GM18867 (cell line): Measurements from ENCODE around the gene COX4I2.
"Not testable (repeated sequence)": the region's sequence is repeated elsewhere in the genome, so short reads cannot be mapped to it uniquely, and the experiment has no call there.

ENCODE experiments used
- ATAC-seq: cut with Tn5 transposase; IDR thresholded peaks from one replicate; pipeline ENCODE4 v1.9.1; 2021; ENCODE audit warnings: mild to moderate bottlenecking, moderate library complexity; ENCODE audit not compliant: unreplicated experiment

The COX4I2 gene

DNA sequence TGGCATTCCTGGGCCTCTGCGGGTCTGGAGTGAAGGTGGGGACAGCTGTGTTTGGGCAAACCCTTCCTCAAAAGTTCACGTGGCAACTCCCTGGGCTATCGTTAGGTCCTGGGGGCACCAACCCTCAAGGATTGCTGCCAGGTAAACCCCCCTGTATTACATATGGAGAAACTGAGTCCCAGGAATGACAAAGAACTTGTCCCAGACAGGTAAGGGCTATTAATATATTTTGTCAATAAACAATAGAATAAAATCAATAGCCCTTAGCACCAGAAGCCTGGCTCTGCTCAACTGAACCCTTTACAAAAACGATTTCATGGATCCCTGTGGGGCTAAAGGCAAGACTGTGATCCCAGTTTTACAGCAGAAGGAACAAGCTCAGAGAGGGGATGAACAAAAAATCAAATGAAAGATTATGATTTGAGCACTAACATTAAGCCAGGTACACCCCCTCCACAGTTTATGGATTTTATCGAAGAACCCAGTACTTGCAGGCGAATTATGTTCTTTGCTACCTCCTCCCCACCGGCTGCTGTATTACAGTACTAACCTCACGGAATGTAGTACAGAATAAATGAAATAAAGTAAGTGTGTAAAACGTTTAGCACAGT, 30.0 kb upstream of the COX4I2 start:
- no peak for ATAC-seq

DNA sequence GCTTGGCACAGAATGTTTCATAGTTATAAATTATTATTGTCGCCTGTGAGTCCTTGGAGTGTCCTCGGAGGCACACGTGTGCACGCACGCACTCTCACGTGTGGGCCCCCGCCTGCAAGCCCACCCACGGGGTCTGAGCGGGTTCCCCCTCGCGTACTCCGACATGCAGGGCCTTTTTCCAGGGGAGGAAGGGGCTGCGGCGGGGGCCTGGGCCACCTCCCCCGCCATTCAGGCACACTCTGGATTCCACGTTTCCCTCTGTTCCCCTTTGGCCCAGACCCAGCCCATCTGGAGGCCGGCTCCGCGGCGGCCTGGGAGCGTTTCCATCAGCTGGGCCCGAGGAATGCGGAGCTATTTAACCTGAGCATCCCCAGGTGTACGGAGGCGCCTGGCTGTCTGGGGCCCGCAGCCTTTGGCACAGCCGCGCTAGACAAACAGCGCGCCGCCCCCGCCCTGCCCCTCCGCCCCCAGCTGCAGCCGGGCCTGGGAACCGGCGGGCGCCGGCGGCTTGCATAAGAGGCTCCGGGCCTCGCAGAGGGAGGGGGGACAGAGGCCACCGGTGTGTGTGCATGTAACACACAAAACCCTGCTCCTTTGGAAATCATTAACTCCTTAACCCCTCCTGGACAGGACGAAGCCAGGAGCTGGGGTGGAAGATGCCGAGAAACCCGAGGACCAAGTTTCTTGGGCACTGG, 29.3 kb upstream of the COX4I2 start:
- no peak for ATAC-seq

DNA sequence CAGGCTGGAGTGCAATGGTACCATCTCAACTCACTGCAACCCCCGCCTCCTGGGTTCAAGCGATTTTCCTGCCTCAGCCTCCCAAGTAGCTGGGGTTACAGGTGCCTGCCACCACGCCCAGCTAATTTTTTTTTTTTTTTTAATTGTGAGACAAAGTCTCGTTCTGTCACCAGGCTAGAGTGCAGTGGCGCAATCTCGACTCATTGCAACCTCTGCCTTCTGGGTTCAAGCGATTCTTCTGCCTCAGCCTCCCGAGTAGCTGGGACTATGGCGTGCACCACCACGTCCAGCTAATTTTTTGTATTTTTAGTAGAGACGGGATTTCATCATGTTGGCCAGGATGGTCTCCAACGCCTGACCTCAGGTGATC, 25.5 kb upstream of the COX4I2 start:
- ATAC-seq: not testable (repeated sequence)

DNA sequence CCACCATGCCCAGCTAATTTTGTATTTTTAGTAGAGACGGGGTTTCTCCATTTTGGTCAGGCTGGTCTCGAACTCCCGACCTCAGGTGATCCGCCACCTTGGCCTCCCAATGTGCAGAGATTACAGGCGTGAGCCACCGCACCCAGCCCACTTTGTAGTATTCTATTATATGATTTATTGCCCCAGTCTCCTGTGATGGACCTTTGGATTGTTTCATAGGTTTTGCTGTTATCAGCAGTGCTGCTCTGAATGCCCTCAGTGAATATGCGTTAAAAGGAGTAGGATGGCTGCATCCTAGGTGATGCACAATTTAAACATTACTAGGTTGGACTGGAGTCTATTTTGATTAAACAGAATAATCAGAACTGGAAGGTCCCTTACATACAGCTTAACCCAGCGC, 22.3 kb upstream of the COX4I2 start:
- ATAC-seq: no peak

DNA sequence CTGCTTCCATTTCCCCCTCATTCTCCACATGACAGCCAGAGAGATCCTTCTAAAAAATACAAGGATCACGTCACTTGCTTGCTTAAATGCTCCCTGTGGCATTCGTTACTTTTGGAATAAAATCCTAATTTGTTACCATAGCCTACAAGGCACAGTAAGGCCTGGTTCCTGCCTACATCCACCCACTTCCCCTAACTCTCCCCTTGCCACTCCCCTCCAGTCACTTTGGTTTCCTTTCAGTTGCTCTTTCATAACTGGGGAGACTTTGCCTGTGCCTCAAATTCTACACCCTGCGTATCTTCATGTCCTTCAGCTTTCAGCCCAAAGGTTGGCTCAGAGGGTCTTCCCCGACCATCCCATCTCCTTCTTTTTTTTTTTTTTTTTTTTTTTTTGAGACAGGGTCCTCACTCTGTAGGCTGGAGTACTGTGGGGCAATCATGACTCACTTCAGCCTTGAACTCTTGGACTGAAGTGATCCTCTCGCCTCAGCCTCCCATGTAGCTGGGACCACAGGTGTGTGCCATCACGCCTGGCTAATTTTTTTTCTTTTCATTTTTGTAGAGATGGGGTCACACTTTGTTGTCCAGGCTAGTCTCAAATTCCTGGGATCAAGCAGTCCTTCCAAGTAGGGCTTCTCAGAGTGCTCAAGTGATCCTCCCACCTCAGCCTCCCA, 20.1 kb upstream of the COX4I2 start:
- ATAC-seq: no peak

DNA sequence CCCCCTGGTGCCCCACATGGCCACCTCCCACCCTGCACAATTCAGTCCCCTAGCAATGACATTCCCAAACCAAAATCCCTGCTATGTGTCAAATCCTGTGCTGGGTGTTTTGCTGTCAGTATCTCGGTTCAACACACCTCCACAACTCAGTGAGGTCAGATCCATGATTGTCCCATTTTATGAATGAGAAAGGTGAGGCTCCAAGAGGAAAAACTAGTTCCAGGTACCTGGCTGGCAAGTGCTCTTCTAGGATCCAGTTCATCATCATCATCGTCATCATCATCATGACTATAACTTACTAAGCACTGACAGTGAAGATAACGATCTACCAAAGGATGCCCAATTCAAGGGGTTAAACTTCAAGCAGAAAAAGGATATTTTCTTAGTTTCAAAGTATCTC, 17.5 kb upstream of the COX4I2 start:
- no peak for ATAC-seq

DNA sequence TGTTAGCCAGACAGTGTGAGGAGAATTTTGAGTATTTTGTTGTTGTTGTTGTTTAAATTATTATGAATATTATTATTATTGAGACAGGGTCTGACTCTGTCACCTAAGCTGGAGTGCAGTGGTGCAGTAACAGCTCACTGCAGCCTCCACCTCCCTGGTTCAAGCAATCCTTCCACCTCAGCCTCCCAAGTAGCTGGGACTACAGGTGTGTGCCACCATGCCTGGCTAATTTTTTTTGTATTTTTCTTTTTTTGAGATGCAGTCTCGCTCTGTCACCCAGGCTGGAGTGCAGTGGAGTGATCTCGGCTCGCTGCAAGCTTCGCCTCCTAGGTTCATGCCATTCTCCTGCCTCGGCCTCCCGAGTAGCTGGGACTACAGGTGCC, 14.6 kb upstream of the COX4I2 start:
- not testable (repeated sequence) for ATAC-seq

DNA sequence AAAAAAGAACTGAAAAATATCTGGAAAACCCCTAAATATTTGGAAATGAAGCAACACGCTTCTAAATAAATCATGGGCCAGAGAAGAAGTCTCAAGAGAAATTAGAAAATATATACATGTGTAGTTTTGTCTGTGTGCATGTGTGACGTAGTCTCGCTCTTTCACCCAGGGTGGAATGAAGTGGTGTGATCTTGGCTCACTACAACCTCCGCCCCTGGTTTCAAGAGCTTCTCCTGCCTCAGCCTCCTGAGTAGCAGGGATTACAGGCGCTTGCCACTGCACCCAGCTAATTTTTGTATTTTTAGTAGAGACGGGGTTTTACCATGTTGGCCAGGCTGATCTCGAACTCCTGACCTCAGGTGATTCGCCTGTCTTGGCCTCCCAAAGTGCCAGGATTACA, 11.2 kb upstream of the COX4I2 start:
- ATAC-seq: not testable (repeated sequence)

DNA sequence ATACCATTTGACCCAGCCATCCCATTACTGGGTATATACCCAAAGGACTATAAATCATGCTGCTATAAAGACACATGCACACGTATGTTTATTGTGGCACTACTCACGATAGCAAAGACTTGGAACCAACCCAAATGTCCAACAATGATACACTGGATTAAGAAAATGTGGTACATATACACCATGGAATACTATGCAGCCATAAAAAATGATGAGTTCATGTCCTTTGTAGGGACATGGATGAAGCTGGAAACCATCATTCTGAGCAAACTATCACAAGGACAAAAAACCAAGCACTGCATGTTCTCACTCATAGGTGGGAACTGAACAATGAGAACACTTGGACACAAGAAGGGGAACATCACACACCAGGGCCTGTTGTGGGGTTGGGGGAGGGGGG, 9.7 kb upstream of the COX4I2 start:
- ATAC-seq: not testable (repeated sequence)

DNA sequence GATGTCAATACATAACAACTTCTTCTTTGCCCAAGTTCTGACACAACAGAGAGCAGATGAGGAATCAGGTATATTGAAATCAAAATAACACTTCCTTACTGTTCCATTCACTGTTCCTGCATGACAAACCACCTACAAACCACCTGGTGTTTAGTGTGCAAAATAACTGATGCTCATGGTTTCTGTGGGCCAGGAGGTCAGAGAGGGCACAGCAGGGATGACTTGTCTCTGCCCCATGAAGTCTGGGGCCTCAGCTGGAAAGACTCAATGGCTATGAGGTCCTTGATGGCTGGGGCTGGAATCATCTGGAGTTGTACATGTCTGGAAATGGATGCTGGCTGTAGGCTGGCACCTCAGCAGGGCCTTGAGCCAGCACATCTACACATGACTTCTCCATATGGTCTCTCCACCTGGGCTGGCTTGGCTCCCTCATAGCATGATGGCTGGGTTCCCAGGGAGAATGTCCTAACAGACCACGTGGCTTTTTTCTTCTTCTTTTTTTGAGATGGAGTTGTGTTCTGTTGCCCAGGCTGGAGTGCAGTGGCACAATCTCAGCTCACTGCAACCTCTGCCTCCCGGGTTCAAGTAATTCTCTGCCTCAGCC, 7.4 kb upstream of the COX4I2 start:
- ATAC-seq: no peak

DNA sequence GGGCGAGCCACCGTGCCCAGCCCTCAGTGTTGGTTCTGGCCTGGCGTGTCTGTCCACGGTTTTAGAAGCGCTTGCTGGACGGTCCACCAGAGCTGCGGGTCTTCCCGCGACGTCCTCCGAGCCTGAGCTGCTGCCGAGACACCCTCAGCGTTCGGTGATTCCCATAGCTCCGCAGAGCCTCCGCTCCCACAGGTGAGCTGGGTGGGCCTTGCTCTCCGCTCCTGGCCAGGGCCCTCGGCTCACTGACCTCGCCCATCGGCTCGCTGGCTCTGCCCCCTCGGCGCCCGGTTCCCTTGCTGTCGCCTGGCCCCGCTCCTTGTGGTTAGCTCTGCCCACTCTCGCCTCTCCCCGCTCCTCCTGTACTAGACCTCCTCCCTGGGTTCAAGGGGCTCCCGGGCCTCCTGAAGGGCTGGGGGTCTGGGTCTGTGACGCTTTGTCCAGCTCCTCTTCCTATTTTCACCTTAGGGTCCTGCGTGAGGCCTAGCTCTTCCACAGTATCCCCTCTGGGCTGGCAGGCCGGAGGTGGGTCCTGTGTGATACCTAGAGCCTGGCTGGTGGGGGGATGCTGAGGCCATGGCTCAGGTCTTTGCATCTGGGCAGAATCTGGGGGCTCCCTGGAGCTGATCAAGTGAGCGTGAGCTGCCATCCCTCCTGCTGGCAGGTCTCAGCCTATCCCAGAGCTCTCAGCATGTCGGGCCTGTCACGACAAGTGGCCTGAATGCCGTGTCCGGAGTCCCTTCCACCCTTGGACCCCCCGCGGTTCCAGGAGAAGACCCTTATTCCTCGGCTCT, 5.0 kb upstream of the COX4I2 start:
- ATAC-seq: no peak

DNA sequence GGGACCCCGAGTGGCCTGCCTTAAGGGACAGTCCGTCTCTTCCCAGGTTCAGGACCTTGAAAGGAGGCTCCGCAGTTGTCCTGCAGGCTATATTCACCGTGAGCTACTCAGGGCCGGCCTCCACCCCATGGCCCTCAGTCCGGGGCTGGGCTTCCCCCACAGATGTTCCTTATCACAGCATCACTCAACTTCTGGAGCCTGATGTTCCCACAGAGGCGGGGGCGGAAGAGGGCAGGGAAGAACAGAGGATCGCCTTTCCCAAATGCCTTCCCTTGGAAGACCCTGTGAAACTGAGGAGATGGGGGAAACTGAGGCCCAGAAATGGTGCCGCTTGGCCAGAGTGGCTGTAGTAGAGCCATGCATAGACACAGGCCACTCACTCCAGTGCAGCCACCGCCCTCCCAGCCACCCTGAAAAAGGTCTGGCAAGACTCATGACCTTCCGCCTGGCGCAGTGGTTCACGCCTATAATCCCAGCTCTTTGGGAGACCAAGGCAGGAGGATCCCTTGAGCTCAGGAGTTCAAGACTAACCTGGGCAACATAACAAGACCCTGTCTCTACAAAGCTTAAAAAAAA, 4.3 kb upstream of the COX4I2 start:
- no peak for ATAC-seq

DNA sequence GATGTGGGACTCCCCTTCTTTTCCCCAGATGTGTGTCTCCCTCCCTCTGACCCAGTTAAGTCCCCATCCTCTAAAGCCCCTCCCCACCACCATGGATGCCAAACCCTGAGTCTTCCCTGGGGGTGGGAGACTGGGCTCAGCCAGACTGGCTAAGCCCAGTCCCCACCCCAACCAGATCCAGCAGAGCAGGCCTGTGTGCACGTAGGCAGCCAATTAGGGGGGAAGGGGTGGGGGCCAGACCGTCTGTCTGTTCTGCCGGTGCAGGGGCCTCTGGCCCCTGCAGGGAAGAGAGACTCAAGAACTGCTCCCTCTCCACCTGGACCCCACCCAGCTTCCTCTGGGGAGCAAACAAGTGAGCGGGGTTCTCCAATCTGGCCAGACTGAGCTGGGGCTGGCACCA, 605 bp downstream of the COX4I2 start:
- no peak for ATAC-seq

DNA sequence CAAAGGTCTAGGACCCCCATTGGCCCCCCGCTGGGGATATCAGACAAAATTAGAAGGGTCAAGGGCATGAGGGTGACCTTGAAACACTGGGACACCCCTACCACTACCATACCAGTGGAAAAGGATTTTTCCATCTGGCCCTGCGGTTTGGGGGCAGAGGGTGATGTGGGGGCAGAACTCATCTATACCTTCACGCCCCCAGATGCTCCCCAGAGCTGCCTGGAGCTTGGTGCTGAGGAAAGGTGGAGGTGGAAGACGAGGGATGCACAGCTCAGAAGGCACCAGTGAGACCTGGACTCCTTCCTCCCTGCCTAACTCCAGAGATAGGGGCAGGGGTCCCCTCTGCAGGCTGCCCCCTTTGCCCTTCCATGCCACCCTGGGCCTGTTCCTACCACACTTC, 1.1 kb downstream of the COX4I2 start:
- ATAC-seq: no peak

DNA sequence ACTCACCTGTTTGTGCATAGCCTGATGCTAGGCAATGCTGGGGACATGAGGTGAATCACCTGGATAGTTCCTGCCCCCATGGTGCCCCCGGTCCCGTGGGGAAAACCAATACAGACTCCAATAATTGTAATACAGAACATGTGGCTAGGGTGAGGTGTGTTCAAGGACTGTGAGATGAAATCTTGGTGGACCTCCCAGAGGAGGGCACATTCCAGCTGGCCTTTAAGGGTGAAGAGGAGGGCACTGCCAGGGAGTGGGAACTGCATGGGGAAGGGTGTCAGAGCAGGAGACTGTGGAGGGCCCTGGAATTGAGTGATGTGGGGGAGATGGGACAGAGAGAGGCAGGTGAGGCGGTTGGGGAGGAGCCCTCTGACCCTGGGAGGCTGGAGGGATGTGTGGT, 2.5 kb downstream of the COX4I2 start:
- no peak for ATAC-seq

DNA sequence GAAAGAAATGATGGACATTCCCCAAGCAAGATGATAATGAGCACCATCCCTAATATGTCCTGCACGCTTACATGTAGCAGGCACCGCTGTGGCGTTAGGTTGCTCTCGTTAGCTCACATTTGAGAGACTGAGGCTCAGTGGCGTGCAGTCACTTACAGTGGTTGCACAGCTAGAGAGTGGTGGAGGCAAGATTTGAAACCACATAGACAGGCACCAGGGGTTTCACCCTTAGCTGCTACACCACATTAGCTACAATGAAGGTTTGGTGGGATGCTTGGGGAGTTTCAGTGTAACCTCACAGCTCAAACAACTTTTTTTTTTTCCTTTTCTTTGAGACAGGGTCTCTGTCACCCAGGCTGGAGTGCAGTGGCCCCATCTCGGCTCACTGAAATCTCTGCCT, 3.7 kb downstream of the COX4I2 start:
- no peak for ATAC-seq

DNA sequence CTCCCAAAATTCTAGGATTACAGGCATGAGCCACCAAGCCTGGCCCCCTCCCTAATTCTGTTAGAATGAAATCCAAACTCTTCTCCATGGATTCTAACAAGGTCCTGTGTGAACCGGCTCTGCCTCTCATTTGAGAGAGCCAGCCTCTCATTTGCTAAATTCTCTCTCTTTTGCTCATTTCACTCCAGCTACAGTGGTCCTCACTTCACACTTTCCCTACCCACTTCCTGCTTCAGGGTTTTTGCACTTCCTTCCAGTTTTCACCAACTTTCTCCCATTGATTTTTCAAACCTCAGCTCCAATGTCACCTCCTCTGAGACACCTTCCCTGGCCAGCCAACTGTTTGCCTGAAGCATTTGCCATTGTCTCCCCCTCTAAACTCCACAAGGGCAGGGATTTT, 5.1 kb downstream of the COX4I2 start:
- no peak for ATAC-seq

DNA sequence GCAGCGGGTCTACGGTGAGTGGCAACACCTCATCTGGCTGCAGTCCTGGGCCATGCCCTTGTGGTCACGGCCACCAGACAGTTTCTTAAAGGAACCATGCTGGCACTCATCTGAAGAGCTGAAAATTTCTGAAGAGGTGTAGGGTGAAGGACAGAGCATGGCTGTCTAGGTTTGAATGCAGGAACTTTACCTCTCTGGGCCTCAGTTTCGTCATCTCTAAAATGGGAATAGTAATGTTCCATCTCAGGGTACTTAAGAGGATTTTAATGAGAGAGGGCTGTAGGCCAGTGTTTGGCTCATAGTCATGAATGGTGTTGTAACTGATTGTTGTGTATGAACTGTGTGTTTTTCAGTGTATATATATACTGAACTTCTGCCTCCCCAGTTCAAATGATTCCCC, 5.8 kb downstream of the COX4I2 start:
- no peak for ATAC-seq

DNA sequence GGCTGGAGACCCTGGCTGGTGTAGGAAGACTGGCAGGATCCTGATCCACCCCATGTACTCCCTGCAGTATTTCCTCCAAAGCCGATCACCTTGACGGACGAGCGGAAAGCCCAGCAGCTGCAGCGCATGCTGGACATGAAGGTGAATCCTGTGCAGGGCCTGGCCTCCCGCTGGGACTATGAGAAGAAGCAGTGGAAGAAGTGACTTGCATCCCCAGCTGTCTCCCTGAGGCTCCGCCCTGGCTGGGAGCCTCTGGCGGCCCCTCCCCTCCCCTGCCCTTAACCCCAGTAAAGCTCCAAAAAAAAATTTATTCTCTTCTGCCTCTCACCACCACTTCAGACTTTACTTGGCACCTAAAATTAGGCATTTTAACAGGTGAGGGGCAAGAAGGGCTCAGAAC, 7.0 kb downstream of the COX4I2 start:
- ATAC-seq: no peak

DNA sequence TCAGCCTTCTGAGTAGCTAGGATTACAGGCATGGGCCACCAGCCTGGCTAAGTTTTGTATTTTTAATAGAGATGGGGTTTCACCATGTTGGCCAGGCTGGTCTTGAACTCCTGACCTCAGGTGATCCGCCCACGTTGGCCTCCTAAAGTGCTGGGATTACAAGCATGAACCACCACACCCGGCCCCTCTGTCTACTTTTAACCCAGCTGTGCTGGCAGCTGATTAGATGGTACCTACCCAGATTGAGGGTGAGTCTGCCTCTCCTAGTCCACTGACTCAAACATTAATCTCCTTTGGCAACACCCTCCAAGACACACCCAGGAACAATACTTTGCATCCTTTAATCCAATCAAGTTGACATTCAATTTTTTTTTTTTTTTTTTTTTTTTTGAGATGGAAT, 10.4 kb downstream of the COX4I2 start:
- not testable (repeated sequence) for ATAC-seq

DNA sequence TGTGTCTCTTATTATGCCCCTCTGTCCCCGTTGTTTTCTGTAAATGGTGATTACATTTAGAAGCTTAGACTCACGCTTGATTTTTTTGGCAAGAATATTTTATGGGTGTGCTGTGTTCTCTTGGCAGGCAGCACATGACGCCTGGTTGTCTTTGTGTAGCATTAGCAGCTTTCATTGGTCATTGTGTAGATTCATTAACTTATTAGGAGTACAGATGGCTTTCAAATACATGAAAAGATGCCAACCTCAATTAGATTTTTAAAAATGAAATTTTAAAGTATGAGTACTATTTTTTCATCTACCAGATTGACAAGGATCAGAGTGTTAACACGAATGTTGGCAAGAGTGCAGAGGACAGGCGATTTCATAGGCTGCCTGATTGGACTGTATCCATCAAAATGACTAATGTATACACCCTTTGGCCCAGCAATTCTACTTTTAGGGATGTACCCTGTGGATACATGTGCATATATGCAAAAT, 15.2 kb downstream of the COX4I2 start:
- no peak for ATAC-seq
